ENCODE results near the gene ST3GAL6.

ST3GAL6 gene, protein sequence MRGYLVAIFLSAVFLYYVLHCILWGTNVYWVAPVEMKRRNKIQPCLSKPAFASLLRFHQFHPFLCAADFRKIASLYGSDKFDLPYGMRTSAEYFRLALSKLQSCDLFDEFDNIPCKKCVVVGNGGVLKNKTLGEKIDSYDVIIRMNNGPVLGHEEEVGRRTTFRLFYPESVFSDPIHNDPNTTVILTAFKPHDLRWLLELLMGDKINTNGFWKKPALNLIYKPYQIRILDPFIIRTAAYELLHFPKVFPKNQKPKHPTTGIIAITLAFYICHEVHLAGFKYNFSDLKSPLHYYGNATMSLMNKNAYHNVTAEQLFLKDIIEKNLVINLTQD

DNA sequence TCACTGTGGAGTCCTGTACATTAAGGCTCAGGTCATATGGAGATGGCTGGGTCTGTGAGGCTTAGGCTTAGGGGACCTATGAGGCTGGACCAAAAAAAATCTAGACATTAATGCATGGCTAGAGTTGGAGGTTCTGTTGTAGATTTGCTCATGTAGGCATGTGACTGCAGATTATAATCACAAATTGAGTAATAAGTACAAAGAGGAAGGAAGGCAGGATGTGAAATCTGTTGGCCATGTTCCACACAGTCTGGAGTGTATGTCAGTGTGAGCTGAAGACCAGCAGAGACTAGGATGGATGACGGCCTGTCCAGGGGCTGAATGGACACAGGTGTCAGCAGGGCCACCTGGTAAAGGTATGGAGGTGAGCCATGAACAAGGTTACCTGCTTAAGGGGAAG, at the start of gene ST3GAL6:
ST3GAL6 (plus strand) TSS at position 265 of the 400 bp plus-strand sequence. CDS start 5,101 bp downstream, outside the sequence.
- Histone ChIP-seq H3K4me1 (ENCODE audit: insufficient read depth, low read length) (no peaks in the 10 kb centered on the region), H3K4me3 (ENCODE audit: low read depth in 1 of 2, low read length in 2 of 2) (no peak within 1 kb of the TSS), H3K27me3 (ENCODE audit: control insufficient read depth in 1 of 2, insufficient read depth in 2 of 2, low read length in 2 of 2) (no peaks in the 10 kb centered on the region), H3K36me3 (ENCODE audit: insufficient read depth, low read length) (no peaks in the 10 kb centered on the region), H3K9ac (ENCODE audit: low read length) (no peak within 1 kb of the TSS), H3K9me3 (ENCODE audit: low read length) (no peaks in the 10 kb centered on the region), H3K27ac (ENCODE audit: low read depth, low read length) (no peak within 1 kb of the TSS)

DNA sequence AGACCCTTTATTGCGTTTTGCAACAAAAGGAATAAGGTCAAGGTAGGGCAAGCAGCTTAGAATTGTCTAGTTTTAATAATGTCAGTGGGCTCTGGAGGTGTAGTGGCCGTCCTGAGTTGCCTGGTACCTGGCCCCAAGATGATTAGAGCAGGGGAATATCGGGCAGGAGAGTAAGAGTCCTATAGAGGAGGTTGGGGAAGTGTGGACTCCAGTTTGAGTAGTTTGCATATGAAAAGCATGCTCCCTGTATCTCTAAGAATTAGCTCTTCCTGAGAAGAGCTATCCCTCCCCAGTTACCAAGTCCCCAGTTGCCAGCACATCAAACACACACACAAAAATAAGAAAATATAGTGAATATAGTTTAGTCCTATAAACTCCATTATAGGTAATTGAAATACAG, 49.2 kb upstream of the ST3GAL6 start:
- H3K9me3 ChIP-seq (ENCODE audit: low read length) = no peaks in the 10 kb centered on the region
- H3K4me1 ChIP-seq (ENCODE audit: insufficient read depth, low read length) = no peaks in the 10 kb centered on the region
- no peak overlapping the region for H3K27ac ChIP-seq (ENCODE audit: low read depth, low read length)
- H3K4me3 ChIP-seq (ENCODE audit: low read depth in 1 of 2, low read length in 2 of 2) = no peak overlapping the region
- H3K36me3 ChIP-seq (ENCODE audit: insufficient read depth, low read length) = no peaks in the 10 kb centered on the region
- no peak overlapping the region for H3K9ac ChIP-seq (ENCODE audit: low read length)
- no peaks in the 10 kb centered on the region for H3K27me3 ChIP-seq (ENCODE audit: control insufficient read depth in 1 of 2, insufficient read depth in 2 of 2, low read length in 2 of 2)

DNA sequence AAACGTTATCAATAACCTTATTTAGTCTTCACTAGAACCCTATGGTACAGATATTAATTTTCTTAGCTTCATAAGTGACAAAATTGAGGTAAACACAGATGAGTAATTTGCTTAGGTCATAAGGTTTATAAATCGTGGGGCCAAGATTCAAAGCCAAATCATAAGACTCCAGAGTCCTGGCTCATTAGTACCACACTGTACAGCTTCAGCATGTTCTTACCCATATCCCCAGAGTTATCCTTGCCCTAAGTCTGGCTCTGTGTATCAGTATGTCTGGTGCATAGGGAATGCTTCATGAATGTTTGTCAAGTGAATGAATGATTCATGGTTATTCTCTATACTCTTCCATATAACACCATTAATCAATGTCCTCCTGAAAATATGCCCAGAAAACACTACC, 45.6 kb upstream of the ST3GAL6 start:
- Histone ChIP-seq H3K4me3 (ENCODE audit: low read depth in 1 of 2, low read length in 2 of 2) (no peak overlapping the region), H3K27me3 (ENCODE audit: control insufficient read depth in 1 of 2, insufficient read depth in 2 of 2, low read length in 2 of 2) (no peaks in the 10 kb centered on the region), H3K9ac (ENCODE audit: low read length) (no peak overlapping the region), H3K9me3 (ENCODE audit: low read length) (no peaks in the 10 kb centered on the region), H3K27ac (ENCODE audit: low read depth, low read length) (no peak overlapping the region), H3K4me1 (ENCODE audit: insufficient read depth, low read length) (no peaks in the 10 kb centered on the region), H3K36me3 (ENCODE audit: insufficient read depth, low read length) (no peaks in the 10 kb centered on the region)

DNA sequence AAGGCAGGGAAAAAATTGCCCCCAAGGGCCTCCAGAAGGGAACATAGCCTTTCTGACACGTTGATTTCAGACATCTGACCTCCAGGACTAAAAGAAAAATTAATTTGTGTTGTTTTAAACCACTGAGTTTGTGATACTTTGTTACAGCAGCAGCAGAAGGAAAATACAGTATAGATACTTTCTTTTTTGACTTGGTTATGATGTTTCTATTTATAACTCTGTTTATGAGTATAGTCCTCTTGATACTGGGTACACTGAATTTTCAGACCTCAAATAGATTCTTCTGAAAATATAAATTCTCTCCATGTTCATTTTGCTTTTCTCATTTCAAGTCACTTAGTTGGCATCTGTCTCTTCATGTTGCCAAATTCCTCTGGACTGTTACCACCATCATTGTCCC, 44.4 kb upstream of the ST3GAL6 start:
- Histone ChIP-seq H3K4me3 (ENCODE audit: low read depth in 1 of 2, low read length in 2 of 2) (no peak overlapping the region), H3K27ac (ENCODE audit: low read depth, low read length) (no peak overlapping the region), H3K4me1 (ENCODE audit: insufficient read depth, low read length) (no peaks in the 10 kb centered on the region), H3K9me3 (ENCODE audit: low read length) (no peaks in the 10 kb centered on the region), H3K27me3 (ENCODE audit: control insufficient read depth in 1 of 2, insufficient read depth in 2 of 2, low read length in 2 of 2) (no peaks in the 10 kb centered on the region), H3K9ac (ENCODE audit: low read length) (no peak overlapping the region), H3K36me3 (ENCODE audit: insufficient read depth, low read length) (no peaks in the 10 kb centered on the region)

DNA sequence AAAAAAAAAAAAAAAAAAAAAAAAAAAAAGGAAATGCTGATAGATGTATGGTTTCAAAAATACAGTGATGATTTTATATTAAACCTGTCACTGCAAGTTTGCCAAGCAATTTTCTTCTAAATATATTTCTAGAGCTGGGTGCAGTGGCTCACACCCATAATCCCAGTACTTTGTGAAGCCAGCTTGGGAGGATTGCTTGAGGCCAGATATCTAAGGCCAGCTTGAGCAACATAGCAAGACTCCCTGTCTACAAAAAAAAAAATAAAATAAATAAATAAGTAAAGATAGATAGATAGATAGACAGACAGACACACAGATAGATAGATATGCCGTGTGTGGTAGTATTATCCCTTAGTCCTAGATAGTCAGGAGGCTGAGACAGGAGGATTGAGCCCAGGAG, 41.4 kb upstream of the ST3GAL6 start:
- Histone ChIP-seq H3K9ac (ENCODE audit: low read length) (no peak overlapping the region), H3K4me1 (ENCODE audit: insufficient read depth, low read length) (no peaks in the 10 kb centered on the region), H3K4me3 (ENCODE audit: low read depth in 1 of 2, low read length in 2 of 2) (no peak overlapping the region), H3K36me3 (ENCODE audit: insufficient read depth, low read length) (no peaks in the 10 kb centered on the region), H3K9me3 (ENCODE audit: low read length) (no peaks in the 10 kb centered on the region), H3K27ac (ENCODE audit: low read depth, low read length) (no peak overlapping the region), H3K27me3 (ENCODE audit: control insufficient read depth in 1 of 2, insufficient read depth in 2 of 2, low read length in 2 of 2) (no peaks in the 10 kb centered on the region)

DNA sequence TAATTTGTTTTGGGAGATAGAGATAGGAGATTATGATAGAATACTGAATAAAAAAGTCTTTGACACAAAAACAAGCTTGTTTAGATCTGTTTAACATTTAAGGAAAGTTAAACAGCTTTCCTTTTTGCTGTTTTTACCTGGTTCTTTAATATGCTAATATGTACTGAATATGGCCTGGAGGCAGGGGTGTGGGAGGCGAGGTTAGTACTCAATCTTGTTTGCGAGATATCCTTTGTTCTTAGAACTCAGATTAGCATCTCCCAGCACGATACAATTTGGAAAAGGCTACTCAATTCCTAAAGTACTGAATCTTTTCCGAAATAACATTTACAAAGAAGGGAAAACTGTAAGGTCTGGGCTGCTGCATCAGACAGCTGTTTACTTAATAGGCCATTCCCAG, 40.8 kb upstream of the ST3GAL6 start:
- no peak overlapping the region for H3K4me3 ChIP-seq (ENCODE audit: low read depth in 1 of 2, low read length in 2 of 2)
- H3K9ac ChIP-seq (ENCODE audit: low read length) = no peak overlapping the region
- no peaks in the 10 kb centered on the region for H3K4me1 ChIP-seq (ENCODE audit: insufficient read depth, low read length)
- no peaks in the 10 kb centered on the region for H3K36me3 ChIP-seq (ENCODE audit: insufficient read depth, low read length)
- H3K27ac ChIP-seq (ENCODE audit: low read depth, low read length) = no peak overlapping the region
- H3K27me3 ChIP-seq (ENCODE audit: control insufficient read depth in 1 of 2, insufficient read depth in 2 of 2, low read length in 2 of 2) = no peaks in the 10 kb centered on the region
- H3K9me3 ChIP-seq (ENCODE audit: low read length) = no peaks in the 10 kb centered on the region

DNA sequence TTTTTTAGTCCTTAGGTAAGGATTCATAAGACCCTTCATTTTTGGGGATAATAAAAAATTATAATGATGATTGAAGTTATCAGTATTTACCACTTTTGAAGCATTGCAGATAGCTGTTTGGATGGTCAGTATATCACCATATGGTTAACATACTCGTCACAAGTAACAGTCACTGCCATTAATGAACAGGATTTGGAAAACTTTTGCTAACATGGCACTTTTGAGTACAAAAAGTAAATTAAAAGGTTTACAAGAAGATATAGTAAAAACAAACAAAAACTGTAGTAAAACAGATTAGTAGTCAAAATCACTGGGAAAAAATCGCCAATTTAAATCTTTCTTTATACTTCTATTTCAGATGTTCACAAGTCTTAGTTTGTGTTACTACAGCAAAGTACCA, 37.8 kb upstream of the ST3GAL6 start:
- H3K4me3 ChIP-seq (ENCODE audit: low read depth in 1 of 2, low read length in 2 of 2) = no peak overlapping the region
- no peaks in the 10 kb centered on the region for H3K4me1 ChIP-seq (ENCODE audit: insufficient read depth, low read length)
- H3K36me3 ChIP-seq (ENCODE audit: insufficient read depth, low read length) = no peaks in the 10 kb centered on the region
- no peak overlapping the region for H3K27ac ChIP-seq (ENCODE audit: low read depth, low read length)
- H3K27me3 ChIP-seq (ENCODE audit: control insufficient read depth in 1 of 2, insufficient read depth in 2 of 2, low read length in 2 of 2) = no peaks in the 10 kb centered on the region
- no peak overlapping the region for H3K9ac ChIP-seq (ENCODE audit: low read length)
- H3K9me3 ChIP-seq (ENCODE audit: low read length) = no peaks in the 10 kb centered on the region

DNA sequence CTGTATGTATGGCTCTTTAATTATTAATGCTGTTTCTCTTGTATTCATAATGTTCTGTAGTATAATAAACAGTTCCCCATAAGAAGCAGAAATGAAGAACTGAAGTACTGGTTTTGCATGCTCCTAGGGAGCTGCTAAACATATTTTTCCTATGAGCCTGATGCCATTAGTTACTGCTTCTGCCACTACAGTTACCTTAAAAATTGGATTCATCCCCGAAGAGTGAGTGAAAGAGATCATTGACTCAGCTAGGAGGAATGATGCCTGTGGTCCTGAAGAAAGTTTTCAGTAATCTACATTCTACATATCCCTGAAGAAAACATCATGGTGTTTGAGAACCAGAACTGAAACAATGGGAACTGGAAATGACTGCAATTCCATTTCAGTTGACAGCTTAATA, 37.1 kb upstream of the ST3GAL6 start:
- H3K9me3 ChIP-seq (ENCODE audit: low read length) = no peaks in the 10 kb centered on the region
- H3K36me3 ChIP-seq (ENCODE audit: insufficient read depth, low read length) = no peaks in the 10 kb centered on the region
- H3K27ac ChIP-seq (ENCODE audit: low read depth, low read length) = no peak overlapping the region
- no peaks in the 10 kb centered on the region for H3K4me1 ChIP-seq (ENCODE audit: insufficient read depth, low read length)
- H3K9ac ChIP-seq (ENCODE audit: low read length) = no peak overlapping the region
- H3K4me3 ChIP-seq (ENCODE audit: low read depth in 1 of 2, low read length in 2 of 2) = no peak overlapping the region
- no peaks in the 10 kb centered on the region for H3K27me3 ChIP-seq (ENCODE audit: control insufficient read depth in 1 of 2, insufficient read depth in 2 of 2, low read length in 2 of 2)

DNA sequence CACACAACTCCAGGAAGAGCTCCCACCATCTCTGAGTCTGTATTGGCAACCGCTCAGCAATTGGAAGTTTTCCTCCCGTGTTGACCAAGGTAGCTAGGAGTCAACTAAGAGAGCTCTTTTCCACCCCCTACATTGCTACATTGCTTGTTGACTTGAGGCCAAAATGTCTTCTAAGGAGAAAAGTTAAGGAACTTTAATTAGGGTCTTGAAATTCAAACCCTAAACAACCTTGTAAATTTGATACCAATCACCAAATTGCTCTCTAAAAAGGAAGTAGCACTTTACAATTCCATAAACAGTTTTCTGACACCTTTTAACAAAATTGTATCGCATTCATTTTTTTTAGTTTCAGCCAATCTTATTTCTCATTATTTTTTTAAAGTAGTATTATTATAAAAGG, 35.5 kb upstream of the ST3GAL6 start:
- H3K4me3 ChIP-seq (ENCODE audit: low read depth in 1 of 2, low read length in 2 of 2) = no peak overlapping the region
- H3K9ac ChIP-seq (ENCODE audit: low read length) = no peak overlapping the region
- no peaks in the 10 kb centered on the region for H3K9me3 ChIP-seq (ENCODE audit: low read length)
- H3K36me3 ChIP-seq (ENCODE audit: insufficient read depth, low read length) = no peaks in the 10 kb centered on the region
- no peaks in the 10 kb centered on the region for H3K27me3 ChIP-seq (ENCODE audit: control insufficient read depth in 1 of 2, insufficient read depth in 2 of 2, low read length in 2 of 2)
- H3K4me1 ChIP-seq (ENCODE audit: insufficient read depth, low read length) = no peaks in the 10 kb centered on the region
- no peak overlapping the region for H3K27ac ChIP-seq (ENCODE audit: low read depth, low read length)

DNA sequence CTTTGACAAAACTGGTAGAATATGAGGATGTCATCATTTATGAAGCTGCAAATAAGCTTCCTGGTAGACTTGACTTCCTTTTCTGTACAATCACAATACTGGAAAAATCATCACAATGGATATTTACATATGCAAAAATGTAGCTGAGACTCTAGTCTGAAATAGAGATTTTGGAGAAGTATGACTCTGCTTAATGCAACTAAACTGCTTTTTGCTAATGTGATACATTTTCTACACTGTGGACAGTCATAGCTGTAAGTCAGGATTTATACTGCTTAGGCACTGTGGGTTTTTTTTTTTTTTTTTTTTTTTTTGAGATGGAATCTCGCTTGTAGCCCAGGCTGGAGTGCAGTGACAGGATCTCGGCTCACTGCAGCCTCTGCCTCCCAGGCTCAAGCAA, 34.5 kb upstream of the ST3GAL6 start:
- no peak overlapping the region for H3K27ac ChIP-seq (ENCODE audit: low read depth, low read length)

DNA sequence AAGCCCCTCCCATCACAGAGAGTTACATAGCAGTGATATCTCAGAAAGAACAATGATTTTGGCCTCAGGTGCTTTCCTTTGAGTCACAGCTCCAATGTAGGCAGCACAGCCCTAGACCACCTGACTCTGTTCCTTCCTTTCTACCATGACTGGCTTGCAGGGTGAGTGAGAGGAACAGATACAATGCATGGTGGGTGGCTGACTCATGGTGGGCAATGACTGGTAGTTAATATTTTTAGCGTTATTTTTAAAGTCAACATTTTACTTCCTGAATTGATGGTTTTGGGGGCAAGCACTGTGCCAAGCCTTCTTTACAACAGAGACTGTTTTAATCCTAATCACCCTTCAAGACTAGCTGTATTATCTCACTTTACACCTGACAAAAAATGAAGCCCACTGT, 32.8 kb upstream of the ST3GAL6 start:
- H3K4me1 ChIP-seq (ENCODE audit: insufficient read depth, low read length) = no peaks in the 10 kb centered on the region
- no peaks in the 10 kb centered on the region for H3K27me3 ChIP-seq (ENCODE audit: control insufficient read depth in 1 of 2, insufficient read depth in 2 of 2, low read length in 2 of 2)
- H3K27ac ChIP-seq (ENCODE audit: low read depth, low read length) = no peak overlapping the region
- no peak overlapping the region for H3K4me3 ChIP-seq (ENCODE audit: low read depth in 1 of 2, low read length in 2 of 2)
- H3K9ac ChIP-seq (ENCODE audit: low read length) = no peak overlapping the region
- no peaks in the 10 kb centered on the region for H3K9me3 ChIP-seq (ENCODE audit: low read length)
- no peaks in the 10 kb centered on the region for H3K36me3 ChIP-seq (ENCODE audit: insufficient read depth, low read length)

More for the DNA sequence above, 34.5 kb upstream of the ST3GAL6 start:
- no peaks in the 10 kb centered on the region for H3K9me3 ChIP-seq (ENCODE audit: low read length)
- no peak overlapping the region for H3K9ac ChIP-seq (ENCODE audit: low read length)
- H3K4me3 ChIP-seq (ENCODE audit: low read depth in 1 of 2, low read length in 2 of 2) = no peak overlapping the region
- no peaks in the 10 kb centered on the region for H3K27me3 ChIP-seq (ENCODE audit: control insufficient read depth in 1 of 2, insufficient read depth in 2 of 2, low read length in 2 of 2)
- no peaks in the 10 kb centered on the region for H3K36me3 ChIP-seq (ENCODE audit: insufficient read depth, low read length)
- no peaks in the 10 kb centered on the region for H3K4me1 ChIP-seq (ENCODE audit: insufficient read depth, low read length)

DNA sequence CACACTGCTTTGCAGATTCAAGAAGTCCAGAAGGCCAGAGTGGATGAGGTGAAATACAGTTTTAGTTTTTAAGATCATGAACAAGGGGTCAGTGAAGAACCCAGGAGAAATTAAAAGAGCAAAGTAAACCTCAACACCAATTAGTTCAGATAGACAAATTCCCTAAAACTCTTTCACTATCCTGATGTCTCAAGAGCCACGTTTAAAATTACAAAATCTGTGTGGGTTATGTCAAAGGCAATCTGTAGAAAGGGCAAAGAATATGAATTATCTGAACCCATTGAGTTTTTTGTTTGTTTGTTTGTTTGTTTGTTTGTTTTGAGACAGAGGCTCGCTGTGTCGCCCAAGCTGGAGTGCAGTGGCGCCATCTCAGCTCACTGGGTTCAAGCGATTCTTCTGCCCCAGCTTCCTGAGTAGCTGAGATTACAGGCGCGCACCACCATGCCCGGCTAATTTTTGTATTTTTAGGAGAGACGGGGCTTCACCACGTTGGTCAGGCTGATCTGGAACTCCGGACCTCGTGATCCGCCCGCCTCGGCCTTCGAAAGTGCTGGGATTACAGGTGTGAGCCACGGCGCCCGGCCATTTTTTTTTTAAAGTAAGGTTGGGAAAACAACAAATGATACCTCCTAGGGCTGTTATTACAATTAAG, 32.1 kb upstream of the ST3GAL6 start:
- Histone ChIP-seq H3K27me3 (ENCODE audit: control insufficient read depth in 1 of 2, insufficient read depth in 2 of 2, low read length in 2 of 2) (no peaks in the 10 kb centered on the region), H3K27ac (ENCODE audit: low read depth, low read length) (no peak overlapping the region), H3K36me3 (ENCODE audit: insufficient read depth, low read length) (no peaks in the 10 kb centered on the region), H3K4me1 (ENCODE audit: insufficient read depth, low read length) (no peaks in the 10 kb centered on the region), H3K9me3 (ENCODE audit: low read length) (no peaks in the 10 kb centered on the region), H3K4me3 (ENCODE audit: low read depth in 1 of 2, low read length in 2 of 2) (no peak overlapping the region), H3K9ac (ENCODE audit: low read length) (no peak overlapping the region)
